Muscle of back (tissue), 11 donors: ENCODE measurements around the gene LAPTM5. TPM values are rescaled to one million over a fixed set of nuclear protein-coding genes. Genes with fewer than 3 reads are reported as not detected.
"Not testable (repeated sequence)": the region's sequence is repeated elsewhere in the genome, so short reads cannot be mapped to it uniquely, and the experiment has no call there.

Experiments used
- DNase-seq, 3 donors: peaks; one replicate each; pipeline versions ENCODE4 v3.0.0 to v3.0.0-alpha.2; 2013
- polyA plus RNA-seq, 10 donors: library from polyadenylated mRNA; unstranded; fragments of 120-200 nt; gene quantifications; one replicate each; pipeline ENCODE4 v1.2.1, GENCODE V29; 2013; ENCODE audit not compliant: insufficient read length in 10 of 10

The LAPTM5 gene
- polyA plus RNA-seq, 10 donors = 15.8 to 44.1 (median 21.2) TPM

DNA sequence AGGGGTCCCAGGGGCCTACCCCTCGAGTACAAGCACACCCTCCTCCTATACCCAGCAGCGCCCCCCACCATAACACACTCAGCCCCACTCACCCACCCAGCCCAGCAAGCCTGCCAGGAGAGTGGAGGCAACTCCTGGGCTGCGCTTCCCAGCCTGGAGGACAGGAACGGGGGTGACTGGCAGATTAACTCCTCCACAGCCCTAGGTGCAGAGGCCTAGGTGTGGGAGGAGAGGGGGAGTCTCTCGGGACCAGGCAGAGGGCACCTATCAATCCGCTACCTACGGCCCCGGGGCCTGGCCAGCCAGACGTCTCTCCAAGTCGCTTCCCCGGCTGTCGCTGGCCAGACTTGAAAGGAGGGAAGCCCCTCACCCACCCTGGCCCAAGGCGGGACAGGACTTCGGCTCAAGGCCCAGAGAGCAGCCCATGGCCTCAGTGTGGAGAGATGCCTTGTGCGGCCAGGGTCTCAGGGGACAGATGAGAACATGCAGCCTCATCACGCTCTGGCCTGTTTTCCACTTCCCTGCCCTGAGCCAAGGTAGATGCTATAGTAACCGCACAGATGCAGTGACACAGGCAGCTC, 59.1 kb downstream of the LAPTM5 start:
- DNase-seq = peak in 2 of 3 donors; percentile 55 to 80

- DNase-seq = no peak
Observed at GRCh38 chr1:30697571-30698376, 59.8 kb downstream of the LAPTM5 start.

- DNase-seq = no peak
Observed at GRCh38 chr1:30696831-30697230, 60.7 kb downstream of the LAPTM5 start.

DNA sequence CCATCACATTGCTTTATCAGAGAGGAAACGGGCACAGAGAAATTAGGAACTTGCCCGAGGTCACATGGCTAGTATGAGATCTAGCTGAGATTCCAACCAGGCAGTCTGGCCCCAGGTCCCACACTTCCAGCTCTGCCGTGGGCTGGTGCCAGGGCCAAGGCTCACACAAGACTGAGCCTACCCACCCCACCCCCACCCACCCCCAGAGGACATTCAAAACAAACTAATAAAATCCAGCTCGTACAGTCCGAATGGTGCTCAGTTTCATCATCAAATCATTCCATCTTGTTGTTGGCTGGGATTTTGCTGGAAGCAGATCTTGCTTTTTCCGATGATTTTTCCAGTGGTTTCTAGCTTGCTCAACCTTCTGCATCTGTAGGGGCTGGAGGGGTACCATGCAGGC, 62.1 kb downstream of the LAPTM5 start:
- DNase-seq = peak; percentile 52 to 89 (median 82)

DNA sequence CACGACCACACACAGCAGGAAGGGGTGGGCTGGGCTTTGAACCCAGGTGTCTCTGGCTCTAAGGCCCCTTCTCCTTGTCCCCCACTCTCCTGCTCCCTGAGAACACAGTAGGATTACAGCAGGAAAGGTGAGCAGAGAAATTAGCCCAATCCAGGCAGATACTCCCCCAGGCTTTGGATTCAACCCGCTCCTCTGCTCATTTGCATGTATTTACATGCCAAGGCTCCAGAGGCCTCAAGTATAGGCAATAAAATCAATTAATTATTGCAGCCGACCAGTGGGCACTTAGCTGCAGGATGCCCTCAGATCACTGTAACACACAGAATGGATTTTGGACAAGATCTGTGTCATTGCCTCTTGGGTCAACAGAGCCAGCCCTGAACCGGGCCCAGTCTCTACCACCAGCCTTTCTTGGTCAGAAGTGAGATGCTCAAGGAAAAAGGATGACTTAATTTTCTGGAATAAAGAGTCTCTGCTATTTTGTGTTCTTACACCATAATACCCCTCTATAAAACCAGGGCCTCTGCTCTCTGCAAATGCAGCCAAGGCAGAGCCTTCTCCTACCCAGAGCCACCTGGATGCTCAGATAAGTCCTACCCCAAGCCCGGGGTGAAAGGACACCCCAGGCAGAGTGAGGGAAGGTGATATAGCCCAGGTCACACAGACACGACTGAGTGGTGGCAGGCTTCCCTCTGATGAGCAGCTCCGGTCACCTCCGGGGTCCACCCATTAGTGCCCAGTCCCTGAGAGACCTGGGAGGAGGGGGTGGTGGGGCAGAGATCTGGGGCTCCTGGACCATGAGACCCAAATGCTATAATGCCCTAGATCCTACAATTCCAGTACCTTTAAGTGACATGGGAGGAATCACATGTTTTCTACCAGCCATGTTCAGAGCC, 63.0 kb downstream of the LAPTM5 start:
- DNase-seq = no peak

DNA sequence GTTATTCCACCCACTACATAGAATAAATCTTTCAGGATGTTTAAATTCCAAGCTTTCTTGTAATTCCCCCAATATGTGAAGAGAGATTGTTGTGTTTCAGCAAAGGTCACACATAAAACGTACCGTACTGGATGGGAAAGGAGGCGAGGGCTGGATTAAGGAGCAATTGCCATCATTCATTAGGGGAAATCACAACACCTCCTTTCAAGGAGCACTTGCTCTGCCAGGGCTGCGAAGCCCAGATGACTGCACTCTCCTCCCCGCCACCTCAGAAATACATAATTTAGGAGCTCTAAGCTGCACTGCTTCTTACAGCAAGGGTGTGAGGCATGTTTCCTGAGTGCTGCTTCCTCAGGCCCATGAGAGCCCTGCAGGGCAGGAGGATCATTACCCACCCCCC, 63.8 kb downstream of the LAPTM5 start:
- no peak for DNase-seq

DNA sequence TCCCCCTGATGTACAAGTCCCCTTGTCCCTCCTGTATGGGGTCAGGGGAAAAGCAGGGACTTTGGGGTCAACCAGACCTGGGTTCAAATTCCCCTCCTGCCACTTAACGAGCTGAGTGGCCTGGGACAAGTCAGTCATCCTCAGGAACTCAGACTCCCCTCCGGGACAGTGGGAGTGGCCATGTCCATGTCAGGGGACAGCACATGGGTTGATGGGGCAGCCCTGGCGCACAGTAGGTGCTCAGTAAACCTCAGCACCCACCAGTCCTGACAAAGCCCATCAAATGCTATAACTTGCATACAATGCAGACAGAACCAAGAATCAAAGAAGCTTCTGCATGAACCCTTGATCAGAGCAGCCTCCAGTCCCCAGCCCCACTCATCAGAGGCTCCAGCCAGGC, 64.2 kb downstream of the LAPTM5 start:
- no peak for DNase-seq

DNA sequence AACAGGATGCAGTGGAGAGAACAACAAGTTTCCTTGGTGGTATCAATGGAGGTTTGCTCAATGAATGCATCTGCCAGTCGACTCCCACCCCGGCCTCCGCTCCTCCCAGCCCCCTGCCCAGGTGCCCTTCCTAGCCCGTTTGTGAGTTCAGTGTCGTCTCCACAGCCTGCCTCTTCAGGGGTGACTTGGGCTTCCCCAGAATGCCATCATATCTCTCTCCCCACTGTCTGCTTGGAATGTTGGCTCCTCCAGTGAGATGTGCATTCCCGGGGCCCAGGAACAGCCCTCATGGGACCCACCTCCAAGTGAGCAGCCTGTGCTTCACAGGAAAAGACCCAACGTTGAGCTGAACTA, 64.6 kb downstream of the LAPTM5 start:
- DNase-seq = no peak

GRCh38 chr1:30692201-30692947, 65.2 kb downstream of the LAPTM5 start:
- DNase-seq = no peak

DNA sequence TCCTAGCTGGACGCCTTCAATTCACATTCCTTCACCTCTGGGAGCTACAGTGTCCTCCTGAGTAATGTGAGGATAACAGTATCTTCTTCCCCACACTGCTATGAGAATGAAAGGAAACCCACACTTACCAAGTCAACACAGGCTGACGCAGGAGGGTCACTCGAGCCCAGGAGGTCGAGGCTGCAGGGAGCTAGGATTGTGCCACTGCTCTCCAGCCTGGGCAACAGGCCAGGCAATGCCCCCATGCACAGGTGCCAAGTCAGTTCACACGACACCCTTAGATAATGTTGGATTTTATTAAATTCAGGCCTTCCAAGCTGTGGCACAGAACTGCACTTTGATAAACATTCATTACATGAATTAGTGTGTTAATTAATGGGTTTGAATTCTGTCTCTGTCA, 66.1 kb downstream of the LAPTM5 start:
- DNase-seq = no peak

DNA sequence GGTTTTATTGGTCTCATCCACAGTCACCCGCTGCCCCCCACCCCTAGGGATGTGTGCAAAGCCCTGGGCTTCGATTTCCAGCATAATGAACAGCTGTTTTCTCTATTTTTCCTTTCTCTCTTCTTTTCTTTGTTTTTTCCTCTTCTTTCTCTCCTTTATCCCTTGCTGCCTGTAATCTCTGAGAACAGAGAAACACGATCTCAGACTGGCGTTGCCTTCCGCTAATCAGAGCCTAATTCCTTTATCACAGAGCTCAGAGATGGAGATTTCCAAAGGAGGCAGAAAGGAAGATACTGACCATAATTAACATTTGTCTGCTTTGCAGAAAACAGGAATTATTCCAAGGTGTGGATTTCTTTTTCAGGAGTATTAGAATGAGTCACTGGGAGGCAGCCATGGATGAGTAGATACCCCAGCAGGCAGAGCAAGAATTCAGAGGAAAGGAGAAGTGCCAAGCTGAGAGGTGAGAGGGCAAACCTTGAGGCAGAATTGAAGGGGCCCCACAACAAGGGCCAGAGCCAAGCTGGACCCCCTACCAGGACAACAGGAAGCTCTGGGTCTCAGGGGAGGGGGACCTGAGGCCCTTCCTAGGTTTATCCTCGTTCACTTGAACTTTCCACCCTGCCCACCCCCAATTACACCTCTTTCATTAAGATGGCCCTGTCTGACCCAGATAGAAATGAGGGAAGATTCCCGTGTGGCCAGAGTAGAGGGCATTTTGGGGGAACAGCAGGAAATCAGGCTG, 67.5 kb downstream of the LAPTM5 start:
- DNase-seq = no peak

DNA sequence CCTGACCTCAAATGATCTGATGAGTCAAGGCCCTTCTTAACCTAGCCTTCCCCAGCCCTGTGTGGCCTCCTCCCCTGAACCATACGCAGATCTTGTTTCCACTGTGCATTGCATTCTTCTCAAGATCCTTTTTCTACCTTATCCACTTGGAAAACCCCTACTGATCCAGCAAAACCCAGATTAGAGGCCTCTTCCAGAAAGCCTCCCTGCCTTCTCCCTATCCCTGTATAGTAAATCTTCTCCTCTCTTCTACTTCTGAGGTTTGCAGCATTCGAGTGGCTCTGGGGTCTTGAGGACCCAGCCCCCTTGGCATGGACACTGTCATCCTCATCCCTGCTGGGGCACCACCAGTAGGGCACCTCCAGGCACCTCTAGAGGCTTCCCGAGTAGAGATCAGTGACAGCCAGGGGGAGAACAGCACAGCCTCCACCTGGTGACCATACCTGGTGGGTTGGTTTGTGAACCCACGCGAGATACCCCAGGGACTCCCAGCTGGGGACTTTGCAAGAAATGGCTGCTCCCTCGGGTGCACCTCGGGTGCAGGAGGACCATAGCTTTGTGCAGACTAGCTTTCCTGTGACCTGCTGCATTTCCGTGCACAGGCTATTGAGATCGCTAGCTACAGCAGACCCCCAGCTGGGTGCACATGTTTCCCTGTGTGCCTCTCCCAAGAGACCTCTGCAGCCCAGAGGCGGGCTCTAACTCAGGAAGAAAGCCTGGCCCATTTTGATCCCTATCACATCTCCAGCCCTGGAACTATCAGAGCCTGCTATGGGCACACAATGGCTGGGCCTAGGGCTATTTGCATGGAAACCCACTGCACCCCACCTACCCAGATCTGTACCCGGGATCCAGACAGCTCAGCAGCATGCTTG, 68.4 kb downstream of the LAPTM5 start:
- DNase-seq = no peak

DNA sequence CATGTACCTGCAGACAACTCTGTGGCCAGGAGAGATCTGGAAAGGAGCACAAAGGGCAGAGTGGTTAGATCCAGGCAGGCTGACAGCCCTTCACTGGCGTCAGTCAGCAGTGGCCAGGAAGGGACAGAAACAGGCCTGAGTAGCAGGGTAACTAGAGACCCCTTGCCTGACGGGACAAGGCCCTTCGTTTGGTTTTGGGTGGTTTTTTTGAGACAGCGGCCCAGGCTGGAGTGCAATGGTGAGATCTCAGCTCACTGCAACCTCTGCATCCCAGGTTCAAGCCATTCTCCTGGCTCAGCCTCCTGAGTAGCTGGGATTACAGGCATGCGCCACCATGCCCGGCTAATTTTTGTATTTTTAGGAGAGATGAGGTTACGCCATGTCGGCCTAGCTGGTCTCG, 69.1 kb downstream of the LAPTM5 start:
- DNase-seq = not testable (repeated sequence)

DNA sequence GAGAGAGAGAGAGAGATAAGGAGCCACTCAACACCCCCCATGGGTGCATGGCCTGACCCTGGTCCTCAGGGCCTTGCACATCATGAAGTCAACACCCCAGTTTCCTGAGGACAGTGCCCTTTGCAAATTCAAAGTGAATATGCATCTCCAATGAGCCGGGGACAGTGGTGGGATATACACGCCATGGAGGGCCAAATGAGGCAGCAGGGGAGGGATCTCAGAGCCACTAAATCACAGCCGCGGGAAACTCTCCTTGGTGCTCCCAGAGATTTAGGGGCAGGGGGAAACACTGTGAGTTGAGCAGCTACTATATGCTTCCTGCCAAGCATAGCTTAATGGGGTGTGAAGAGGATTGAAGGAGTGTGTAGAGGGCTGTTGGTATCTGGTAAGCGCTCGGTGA, 69.7 kb downstream of the LAPTM5 start:
- DNase-seq = no peak

- DNase-seq = no peak
Observed at GRCh38 chr1:30686236-30686935, 71.2 kb downstream of the LAPTM5 start.

DNA sequence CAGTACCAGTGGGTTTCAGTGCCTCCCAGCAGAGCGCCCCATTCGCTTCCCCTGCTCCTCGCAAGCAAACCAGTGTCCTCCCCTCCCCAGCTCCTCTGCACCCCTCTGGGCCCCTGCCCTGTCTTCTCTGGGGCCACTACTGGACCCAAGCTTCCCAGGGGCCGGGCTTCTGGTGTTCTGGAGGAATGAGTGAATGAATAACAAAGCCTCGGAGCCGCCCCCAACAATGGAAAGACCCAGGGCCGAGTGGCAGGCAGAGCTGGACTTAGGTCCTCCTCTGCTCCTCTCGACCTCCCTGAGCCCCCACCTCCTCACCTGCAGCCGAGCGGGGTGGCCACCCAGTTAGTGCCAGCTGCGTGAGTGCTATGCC, 71.8 kb downstream of the LAPTM5 start:
- no peak for DNase-seq

- no peak for DNase-seq
Observed at GRCh38 chr1:30684881-30685795, 72.4 kb downstream of the LAPTM5 start.

DNA sequence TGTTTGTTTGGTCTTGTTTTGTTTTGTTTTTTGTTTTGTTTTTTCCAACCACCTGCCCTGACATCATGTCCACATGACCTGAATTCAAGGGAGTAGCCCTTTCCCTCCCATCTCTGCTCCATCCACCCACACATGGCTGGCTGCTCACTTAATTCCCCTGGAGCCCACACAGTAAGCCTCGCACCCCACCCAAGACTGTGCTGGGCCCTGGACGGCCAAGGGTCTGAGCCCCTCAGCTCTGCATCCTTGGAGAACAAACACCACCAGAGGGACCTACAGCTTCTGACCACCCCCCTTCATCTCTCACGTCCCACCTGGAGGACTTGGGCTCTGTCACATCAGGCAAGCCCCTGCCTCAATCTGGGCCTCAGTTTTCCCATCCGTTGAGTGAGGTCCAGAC, 73.3 kb downstream of the LAPTM5 start:
- no peak for DNase-seq
